Right hindlimb (tissue), 1 donor: ENCODE results near the gene LRRC4C.
"Not testable (repeated sequence)": the region's sequence is repeated elsewhere in the genome, so short reads cannot be mapped to it uniquely, and the experiment has no call there.

Source experiments
- DNase-seq: peaks from one replicate; pipeline ENCODE4 v3.0.0-alpha.2; 2018

Gene LRRC4C

DNA sequence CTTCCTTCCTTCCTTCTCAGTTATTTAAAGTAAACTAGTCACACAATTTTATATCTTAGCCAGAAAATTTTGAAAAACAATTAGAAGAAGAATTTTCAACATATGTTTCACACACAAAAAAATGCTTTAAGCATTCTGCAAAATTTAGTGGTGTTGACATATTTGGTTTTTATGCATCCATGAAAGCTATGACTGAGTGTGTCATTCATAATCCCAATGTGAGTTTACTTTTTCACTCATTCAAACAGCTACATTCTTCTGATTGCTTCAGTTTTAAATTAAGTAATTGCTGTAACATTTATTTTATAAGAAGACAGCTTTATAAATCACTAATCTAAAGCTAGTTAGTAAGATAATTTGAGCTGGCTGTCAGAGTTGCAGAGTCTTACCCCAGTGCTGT lies 453.5 kb downstream of the LRRC4C start:
- no peak for DNase-seq

DNA sequence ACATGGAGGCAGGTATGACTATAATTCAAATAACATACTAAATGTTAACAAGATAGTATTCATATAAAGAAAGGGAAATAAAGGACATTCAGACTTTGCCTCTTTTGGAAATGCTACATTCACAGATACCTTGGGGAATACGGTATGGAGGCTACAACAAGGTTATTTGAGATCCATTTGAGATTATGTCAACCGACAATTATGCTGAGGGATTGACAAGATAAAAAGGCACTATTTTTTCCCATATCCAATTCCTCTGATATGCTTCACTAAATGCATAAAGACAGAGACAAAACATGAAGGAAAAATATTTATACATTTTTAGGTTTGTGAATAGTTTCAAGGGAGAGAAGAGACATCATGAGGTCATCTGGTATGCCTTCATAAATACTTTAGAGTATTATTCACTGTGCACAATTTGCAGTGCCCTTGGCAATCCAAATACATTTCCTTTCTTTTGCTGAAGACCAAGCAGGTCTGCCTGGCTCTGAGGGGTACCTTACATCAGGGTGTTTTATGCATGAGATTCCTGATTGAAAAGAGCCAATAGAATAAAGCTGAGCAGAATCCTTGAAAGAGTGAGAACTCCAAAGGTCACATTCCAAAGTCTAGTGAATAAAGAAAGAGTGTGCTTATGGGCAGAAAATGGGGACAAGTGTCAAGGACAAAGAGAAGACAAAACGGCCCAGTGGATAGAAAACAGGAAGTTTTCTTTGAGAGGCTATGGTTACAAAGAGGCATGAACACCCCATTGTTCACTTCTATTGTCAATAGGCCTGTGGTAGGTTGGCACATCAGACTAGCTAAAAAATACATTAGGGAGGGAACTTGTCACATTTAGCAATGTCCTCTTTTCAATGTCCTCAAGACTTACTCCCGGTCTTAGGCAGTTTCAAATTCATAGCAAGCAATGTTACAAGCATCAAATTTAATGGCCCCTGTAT lies 455.8 kb downstream of the LRRC4C start:
- no peak for DNase-seq

DNA sequence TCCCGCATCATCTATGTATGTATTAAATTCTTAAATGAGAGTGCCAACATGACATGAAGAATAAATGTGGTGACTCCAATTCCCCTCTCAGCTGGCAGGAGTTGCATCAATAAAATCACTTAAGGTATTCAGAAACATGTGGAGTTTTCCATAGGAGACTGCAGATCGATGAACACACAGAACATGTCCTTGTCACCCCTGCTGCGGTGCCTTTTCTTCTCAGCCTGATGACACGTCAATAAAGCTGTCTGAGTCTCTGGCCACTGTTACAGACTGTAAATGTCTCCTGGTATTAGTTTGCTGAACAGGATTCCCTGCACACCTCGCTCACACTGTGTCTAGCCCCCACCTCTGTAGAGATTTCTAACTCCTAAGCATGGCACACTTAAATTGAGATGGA lies 460.5 kb downstream of the LRRC4C start:
- no peak for DNase-seq

- no peak for DNase-seq
These were observed 471.5 kb downstream of the LRRC4C start for GRCh38 chr11:40987776-40988435.

DNA sequence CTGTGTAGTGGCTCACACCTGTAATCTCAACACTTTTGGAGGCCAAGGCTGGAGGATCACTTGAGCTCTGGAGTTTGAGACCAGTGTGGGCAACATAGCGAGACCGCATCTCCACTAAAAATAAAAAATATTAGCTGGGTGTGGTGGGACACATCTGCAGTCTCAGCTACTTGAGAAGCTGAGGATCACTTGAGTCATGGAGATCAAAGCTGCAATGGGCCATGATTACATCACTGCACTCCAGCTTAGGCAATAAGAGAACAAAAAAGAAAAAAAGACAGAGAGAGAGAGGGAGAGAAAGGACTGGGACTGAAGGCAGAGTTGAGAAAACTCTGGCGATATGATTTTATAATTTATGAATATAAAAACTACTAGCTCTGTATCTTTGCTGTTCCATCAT lies 473.1 kb downstream of the LRRC4C start:
- DNase-seq: no peak

DNA sequence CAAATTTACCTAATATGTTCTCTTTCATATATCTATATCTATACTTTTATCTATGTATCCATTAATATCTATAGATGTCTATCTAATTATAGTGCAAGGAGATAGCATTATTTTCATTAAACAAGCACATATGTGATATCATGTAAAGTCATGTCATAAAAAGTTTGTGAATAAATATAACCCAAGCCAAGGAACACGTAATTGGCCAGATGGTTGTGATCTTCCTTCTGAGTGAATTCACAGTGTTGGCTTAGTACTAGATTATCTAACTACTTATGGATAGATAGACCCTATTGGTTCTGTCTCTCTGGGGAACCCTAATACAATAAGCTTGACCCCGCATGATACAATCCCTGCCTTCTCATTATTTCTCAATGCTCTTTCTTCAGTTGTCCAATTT lies 484.4 kb downstream of the LRRC4C start:
- DNase-seq: no peak

DNA sequence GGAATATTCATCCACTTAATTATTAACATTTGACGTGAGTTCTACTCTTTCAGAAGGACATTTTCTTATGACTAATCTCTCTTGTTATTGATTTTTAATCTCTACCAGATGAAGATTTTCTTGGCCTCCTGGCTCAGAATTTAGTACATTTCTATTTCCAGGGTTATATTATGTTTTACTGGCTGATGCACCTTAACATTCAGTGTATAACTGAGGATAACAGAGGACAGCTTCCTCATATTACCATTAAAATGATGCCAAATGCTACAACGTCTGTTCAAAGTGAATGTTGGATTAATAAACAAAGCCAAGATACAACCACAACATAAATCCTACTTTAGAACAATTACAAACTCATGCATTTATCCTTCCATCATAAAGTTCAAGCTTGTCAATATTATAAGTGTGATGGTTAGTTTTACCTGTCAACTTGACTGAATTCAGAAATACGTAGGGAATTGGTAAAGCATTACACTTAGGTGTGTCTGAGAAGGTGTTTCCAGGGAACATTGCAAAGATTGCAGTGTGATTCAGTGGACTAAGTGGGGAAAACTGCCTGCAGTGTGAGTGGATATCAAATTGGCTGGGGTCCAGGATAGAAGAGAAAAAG lies 485.2 kb downstream of the LRRC4C start:
- no peak for DNase-seq

DNA sequence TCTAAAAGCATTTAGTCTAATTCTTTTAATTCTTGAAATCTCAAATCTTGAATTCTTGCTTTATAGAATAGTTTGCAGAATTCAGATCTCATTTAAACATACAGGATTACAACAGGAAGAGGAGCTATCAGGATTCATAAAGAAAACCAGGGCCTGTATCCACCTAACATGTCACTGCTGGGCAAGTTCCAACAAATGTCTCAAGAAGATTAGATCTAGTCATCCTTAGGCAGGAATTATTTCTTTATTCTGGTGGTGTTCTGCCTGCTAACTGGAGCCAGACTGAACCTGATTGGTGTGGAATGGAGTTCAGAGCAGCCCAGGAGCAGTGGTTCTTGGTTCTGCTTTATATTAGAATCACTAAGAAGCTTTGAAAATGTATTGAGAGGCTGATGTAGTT lies 500.7 kb downstream of the LRRC4C start:
- DNase-seq: no peak

DNA sequence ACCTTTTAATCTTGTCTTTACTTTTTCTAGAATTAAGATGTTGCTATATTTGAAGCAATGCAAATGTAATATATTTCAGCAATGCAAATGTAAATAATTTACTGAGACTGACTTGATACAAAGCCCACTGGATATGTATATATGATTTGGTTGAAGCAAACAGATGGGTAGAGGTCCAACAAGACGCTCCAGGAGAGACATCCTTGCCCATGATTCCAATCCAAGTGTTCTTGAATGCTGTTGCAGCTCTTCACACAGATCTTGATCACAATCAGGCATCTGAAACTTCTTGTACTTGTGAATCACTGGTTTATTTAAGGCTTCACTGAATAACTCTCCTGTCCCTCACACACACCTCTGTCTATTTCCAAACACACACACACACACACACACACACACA lies 507.0 kb downstream of the LRRC4C start:
- no peak for DNase-seq

GRCh38 chr11:40938002-40938401 lies 521.5 kb downstream of the LRRC4C start:
- DNase-seq: no peak

DNA sequence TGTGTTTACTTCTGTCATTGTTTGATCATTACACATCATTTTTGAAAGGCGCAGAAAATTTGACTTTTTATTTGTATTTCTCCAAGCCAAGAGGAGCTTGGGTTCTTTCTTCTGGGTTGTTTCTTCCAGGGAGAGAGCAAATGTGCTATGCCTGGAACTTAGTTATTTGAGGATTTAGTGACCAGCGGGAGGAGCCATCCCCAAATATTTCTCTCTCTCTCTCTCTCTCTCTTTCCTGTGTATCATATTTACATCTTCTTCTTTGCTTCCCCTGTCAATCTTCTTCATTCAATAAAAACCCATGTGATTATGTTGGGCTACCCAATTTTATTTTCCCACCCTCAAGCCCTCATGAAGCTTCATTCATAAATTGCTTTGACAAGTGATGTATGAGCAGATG lies 534.5 kb downstream of the LRRC4C start:
- DNase-seq: no peak

DNA sequence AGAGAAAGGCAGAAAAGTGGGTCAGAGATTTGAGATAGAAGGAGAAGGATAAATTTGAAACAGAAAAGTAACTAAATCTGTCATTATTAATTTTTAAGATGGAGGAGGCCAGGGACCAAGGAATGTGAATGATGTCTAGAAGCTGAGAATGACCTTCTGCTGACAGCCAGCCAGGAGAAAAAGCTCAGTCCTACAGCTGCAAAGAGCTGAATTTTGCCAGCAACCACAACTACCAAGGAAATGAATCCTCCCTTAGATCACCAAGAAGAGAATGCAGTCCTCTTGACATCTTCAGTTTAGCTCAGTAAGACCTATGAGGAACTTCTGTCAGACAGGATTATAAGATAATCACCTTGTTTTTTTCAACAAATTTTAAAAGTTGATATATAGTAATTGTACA lies 538.2 kb downstream of the LRRC4C start:
- DNase-seq: no peak

DNA sequence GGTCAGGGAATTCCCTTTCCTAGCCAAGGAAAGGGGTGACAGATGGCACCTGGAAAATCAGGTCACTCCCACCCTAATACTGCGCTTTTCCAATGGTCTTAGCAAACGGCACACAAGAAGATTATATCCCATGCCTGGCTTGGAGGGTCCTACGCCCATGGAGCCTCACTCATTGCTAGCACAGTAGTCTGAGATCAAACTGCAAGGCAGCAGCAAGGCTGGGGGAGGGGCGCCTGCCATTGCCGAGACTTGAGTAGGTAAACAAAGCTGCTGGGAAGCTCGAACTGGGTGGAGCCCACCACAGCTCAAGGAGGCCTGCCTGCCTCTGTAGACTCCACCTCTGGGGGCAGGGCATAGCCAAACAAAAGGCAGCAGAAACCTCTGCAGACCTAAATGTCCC lies 548.7 kb downstream of the LRRC4C start:
- DNase-seq: not testable (repeated sequence)

GRCh38 chr11:40894501-40894900 lies 565.0 kb downstream of the LRRC4C start:
- DNase-seq: no peak

GRCh38 chr11:40885250-40885954 lies 574.0 kb downstream of the LRRC4C start:
- DNase-seq: no peak

GRCh38 chr11:40882301-40882700 lies 577.2 kb downstream of the LRRC4C start:
- no peak for DNase-seq

DNA sequence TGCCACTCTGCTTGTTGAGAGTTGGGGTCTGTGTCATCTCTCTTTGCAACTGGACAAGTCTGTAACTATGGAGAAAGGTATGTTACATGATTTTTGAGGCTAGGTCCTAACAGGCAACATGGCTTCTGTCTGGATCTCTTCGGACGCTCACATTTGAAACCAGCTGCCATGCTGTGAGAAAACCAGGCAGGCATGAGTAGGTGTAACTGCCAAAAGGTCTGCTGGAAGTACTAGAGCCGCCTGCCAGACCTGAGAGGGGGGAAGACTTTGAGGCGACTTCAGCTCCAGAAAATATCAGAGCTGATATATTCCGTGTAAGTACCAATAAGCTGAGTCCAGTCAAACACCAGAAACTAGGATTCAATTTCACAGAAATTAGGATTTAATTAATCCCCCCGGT lies 579.5 kb downstream of the LRRC4C start:
- DNase-seq: no peak

DNA sequence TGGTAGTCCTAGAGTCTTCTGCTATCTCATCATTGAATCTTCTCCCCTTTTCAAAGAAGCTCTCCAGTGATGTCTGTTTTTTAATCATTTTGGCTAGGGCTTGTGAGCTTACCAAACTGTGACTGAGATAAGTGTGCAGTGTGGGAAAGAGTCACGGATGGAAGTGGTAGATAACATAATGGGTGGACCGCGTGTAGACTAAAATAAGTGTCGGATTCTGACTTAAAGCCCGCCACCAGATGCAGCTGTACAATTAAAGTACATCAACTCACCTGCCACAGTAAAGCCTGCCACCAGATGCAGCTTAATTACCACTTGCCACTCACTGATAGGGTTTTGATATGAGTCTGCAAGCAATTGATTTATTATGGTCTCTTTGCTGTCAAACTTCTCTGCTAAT lies 581.5 kb downstream of the LRRC4C start:
- no peak for DNase-seq

DNA sequence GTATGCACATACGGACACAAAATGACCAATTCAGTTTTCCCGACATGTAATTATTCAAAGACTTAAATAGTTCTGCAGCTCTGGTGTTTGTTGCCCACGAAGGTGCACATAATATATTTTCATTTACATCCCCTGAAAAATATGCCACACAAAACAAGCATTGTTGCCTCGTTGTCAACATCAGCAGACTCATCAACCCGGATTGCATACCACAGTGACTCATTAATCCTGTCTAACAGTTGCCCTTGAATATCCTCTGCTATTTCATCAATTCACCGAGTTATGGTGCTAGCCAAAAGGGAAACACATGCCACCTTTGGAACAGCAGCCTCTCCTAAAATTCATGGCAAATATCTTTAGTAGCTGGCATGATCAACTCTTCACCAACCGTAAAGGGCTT lies 582.2 kb downstream of the LRRC4C start:
- DNase-seq: no peak

DNA sequence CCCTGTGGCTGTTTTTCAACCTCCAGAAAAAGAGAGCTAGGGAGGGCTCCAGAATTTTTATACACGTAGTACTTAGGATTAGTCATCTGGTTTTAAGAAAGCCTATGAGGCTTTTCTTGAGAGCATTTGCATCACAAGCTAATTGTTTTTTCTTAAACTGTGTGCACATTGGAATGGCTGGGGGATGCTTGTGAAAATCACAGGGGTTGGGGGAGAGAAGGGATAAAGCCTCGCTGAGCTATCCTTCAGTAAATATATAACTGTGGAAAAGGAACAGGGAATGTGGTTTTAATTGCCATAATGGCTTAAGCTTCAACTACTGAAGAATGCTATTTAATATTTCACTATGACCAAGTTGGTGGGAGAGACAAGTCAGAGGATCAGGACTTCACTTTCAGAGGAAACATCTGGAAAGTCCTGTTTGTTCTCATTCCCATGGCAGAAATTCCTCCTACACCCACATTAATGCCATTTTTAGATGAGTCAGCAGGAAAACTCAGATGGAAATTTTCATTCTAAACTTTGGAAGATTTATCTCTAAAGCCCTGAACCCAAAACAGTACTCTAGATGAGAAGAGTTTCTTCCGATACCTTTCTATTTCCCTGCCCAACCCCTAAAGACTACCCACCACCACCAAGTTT lies 591.3 kb downstream of the LRRC4C start:
- no peak for DNase-seq

DNA sequence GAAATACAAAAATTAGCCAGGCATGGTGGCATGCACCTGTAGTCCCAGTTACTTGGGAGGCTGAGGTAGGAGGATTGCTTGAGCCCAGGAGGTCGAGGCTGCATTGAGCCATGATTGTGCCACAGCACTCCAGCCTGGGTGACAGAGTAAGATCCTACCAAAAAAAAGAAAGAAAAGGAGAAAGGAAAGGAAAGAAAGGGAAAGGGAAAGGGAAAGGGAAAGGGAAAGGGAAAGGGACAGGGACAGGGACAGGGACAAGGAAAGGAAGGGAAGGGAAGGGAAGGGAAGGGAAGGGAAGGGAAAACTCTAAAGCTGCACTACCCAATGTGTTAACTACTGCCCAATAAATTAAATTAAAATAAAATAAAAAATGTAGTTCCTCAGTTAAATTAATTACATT lies 601.7 kb downstream of the LRRC4C start:
- DNase-seq: not testable (repeated sequence)

DNA sequence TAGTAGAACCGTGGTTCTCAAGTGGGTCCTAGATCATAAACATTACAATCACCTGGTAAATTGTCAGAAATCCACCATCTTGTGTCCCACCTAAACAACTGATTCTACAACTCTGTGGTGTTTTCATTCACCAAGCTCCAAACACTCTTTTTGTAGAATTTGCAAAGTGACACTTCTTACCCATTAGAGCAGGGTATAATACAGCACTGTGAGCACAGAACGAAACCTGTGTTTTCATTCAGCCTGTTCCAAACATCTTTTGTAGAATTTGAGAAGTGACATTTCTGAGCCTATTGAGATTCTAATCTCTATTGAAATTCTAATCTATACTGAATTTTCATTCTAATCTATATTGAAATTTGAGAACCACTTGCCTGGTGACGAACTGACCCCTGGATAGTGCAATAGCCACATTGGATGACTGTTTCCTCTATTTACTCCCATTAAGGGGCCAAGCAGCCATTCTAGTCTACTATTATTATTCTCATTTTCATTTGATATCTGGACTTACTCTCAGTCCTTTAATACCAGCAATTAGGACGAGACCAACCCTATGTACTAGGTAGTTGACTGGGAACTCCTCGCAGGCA lies 616.6 kb downstream of the LRRC4C start:
- no peak for DNase-seq
